Neural cell (in vitro differentiated cells): ENCODE results near the gene ARHGAP25. TPM values are rescaled to one million over a fixed set of nuclear protein-coding genes. Genes with fewer than 3 reads are reported as not detected.

Experiments
- H2AFZ ChIP-seq: fragments of 200-600, 300-800 bp; sonication (generic), shearing (Covaris generic); 2 replicates; pipeline ENCODE4 v1.6.0; 2014; ENCODE audit warnings: low read depth, mild to moderate bottlenecking, antibody characterized with exemption, low read length, moderate library complexity
- H3F3A ChIP-seq: fragments of 200-600 bp; shearing (Covaris generic); 2 replicates; pipeline ENCODE4 v1.6.1; 2016; ENCODE audit warnings: mild to moderate bottlenecking, moderate library complexity, mixed read lengths, antibody characterized with exemption, low read length; ENCODE audit not compliant: insufficient read depth, poor library complexity, severe bottlenecking
- H3K27ac ChIP-seq: fragments of 200-600, 300-800 bp; sonication (generic), shearing (Covaris generic); 2 replicates; pipeline ENCODE4 v1.5.1; 2014; ENCODE audit warnings: mild to moderate bottlenecking, low read length, moderate library complexity
- H3K27me3 ChIP-seq: fragments of 300-800, 200-600 bp; sonication (generic), shearing (Covaris generic); 2 replicates; pipeline ENCODE4 v1.6.0; 2014; ENCODE audit warnings: mild to moderate bottlenecking, low read depth, low read length, moderate library complexity; ENCODE audit not compliant: insufficient read depth
- H3K36me3 ChIP-seq: fragments of 300-800, 200-600 bp; sonication (generic), shearing (Covaris generic); 2 replicates; pipeline ENCODE4 v1.5.1; 2014; ENCODE audit warnings: mild to moderate bottlenecking, antibody characterized with exemption, low read length, moderate library complexity; ENCODE audit not compliant: insufficient read depth
- H3K4me2 ChIP-seq: fragments of 300-800, 200-600 bp; sonication (generic), shearing (Covaris generic); 2 replicates; pipeline ENCODE4 v1.6.0; 2014; ENCODE audit warnings: mild to moderate bottlenecking, low read length
- H3K4me3 ChIP-seq: fragments of 300-800, 200-600 bp; sonication (generic), shearing (Covaris generic); 2 replicates; pipeline ENCODE4 v1.5.1; 2014; ENCODE audit warnings: mild to moderate bottlenecking, low read length, moderate library complexity
- H3K79me2 ChIP-seq: fragments of 200-600 bp; shearing (Covaris generic); replicated peaks from 2 replicates; pipeline ENCODE4 v1.6.0; 2014; ENCODE audit warnings: mild to moderate bottlenecking, low read length, moderate library complexity; ENCODE audit not compliant: insufficient read depth
- H3K9ac ChIP-seq: fragments of 300-800, 200-600 bp; sonication (generic), shearing (Covaris generic); 2 replicates; pipeline ENCODE4 v1.6.1; 2016; ENCODE audit warnings: mild to moderate bottlenecking, low read length, mixed read lengths
- H3K9me2 ChIP-seq: fragments of 200-600 bp; shearing (Covaris generic); 2 replicates; pipeline ENCODE4 v1.6.1; 2016; ENCODE audit warnings: mild to moderate bottlenecking, low read length, mixed read lengths; ENCODE audit not compliant: insufficient read depth
- H3K9me3 ChIP-seq: fragments of 200-600, 300-800 bp; sonication (generic), shearing (Covaris generic); 2 replicates; pipeline ENCODE4 v1.6.1; 2016; ENCODE audit warnings: mild to moderate bottlenecking, mixed run types, low read length, moderate library complexity, mixed read lengths
- H4K20me1 ChIP-seq: fragments of 200-600 bp; shearing (Covaris generic); 2 replicates; pipeline ENCODE4 v1.6.1; 2016; ENCODE audit warnings: mild to moderate bottlenecking, mixed run types; ENCODE audit not compliant: insufficient read depth
- EP300 ChIP-seq: fragments of 450-650 bp; conservative IDR thresholded peaks from 2 replicates; pipeline ENCODE4 v1.6.1; 2014; ENCODE audit warnings: antibody characterized with exemption, mild to moderate bottlenecking, moderate library complexity; ENCODE audit not compliant: poor library complexity, severe bottlenecking
- EZH2 ChIP-seq: fragments of 200-600, 300-800 bp; shearing (Covaris generic), sonication (generic); IDR thresholded peaks from 2 replicates; pipeline ENCODE4 v1.6.1; 2014; ENCODE audit warnings: antibody characterized with exemption, low read length, borderline replicate concordance, mild to moderate bottlenecking; ENCODE audit not compliant: insufficient read depth, poor library complexity, severe bottlenecking
- MXI1 ChIP-seq: fragments of 450-650 bp; conservative IDR thresholded peaks from 2 replicates; pipeline ENCODE4 v1.6.1; 2014; ENCODE audit warnings: antibody characterized with exemption, mild to moderate bottlenecking; ENCODE audit not compliant: poor library complexity, severe bottlenecking
- POLR2AphosphoS5 ChIP-seq: IDR thresholded peaks from 2 replicates; pipeline ENCODE4 v1.6.1; 2012
- RAD21 ChIP-seq: fragments of 450-650 bp; conservative IDR thresholded peaks from 2 replicates; pipeline ENCODE4 v1.6.1; 2014; ENCODE audit warnings: antibody characterized with exemption, mild to moderate bottlenecking, moderate library complexity
- REST ChIP-seq: IDR thresholded peaks from 2 replicates; pipeline ENCODE4 v1.6.1; 2012; ENCODE audit warnings: borderline replicate concordance
- SMC3 ChIP-seq: fragments of 450-650 bp; conservative IDR thresholded peaks from 2 replicates; pipeline ENCODE4 v1.6.1; 2014; ENCODE audit warnings: antibody characterized with exemption, mild to moderate bottlenecking, moderate library complexity; ENCODE audit not compliant: poor library complexity
- TAF1 ChIP-seq: IDR thresholded peaks from 2 replicates; pipeline ENCODE4 v1.6.1; 2012; ENCODE audit warnings: low read depth
- polyA plus RNA-seq: library from polyadenylated mRNA; depleted of rRNA; stranded (reverse); fragments of >200 nt; gene quantifications from 2 replicates; pipeline ENCODE4 v1.2.3, GENCODE V29; 2014
- TF ChIP-seq, protein P1 (sequence below): fragments of 450-650 bp; IDR thresholded peaks from 2 replicates; pipeline ENCODE4 v1.5.1; 2014; ENCODE audit warnings: antibody characterized with exemption, mild to moderate bottlenecking, moderate library complexity; ENCODE audit not compliant: poor library complexity, severe bottlenecking

The ARHGAP25 gene
- polyA plus RNA-seq, 1 donor from 2014 or later: not detected

- H2AFZ ChIP-seq: no peak overlapping the region
- H3K27me3 ChIP-seq: no peaks in the 10 kb centered on the region
- H3K4me2 ChIP-seq: no peak overlapping the region
- H3K9me2 ChIP-seq: no peaks in the 10 kb centered on the region
- no peaks in the 10 kb centered on the region for H3K9me3 ChIP-seq
- H4K20me1 ChIP-seq: no peaks in the 10 kb centered on the region
- no peaks in the 10 kb centered on the region for H3F3A ChIP-seq
- no peaks in the 10 kb centered on the region for H3K79me2 ChIP-seq
- H3K27ac ChIP-seq: no peak overlapping the region
- no peak overlapping the region for H3K4me3 ChIP-seq
- no peak overlapping the region for H3K9ac ChIP-seq
- no peak for TF ChIP-seq EZH2
- no peak for TF ChIP-seq EP300
- TF ChIP-seq TAF1: no peak
- no peak for TF ChIP-seq RAD21
- TF ChIP-seq, protein P1, sequence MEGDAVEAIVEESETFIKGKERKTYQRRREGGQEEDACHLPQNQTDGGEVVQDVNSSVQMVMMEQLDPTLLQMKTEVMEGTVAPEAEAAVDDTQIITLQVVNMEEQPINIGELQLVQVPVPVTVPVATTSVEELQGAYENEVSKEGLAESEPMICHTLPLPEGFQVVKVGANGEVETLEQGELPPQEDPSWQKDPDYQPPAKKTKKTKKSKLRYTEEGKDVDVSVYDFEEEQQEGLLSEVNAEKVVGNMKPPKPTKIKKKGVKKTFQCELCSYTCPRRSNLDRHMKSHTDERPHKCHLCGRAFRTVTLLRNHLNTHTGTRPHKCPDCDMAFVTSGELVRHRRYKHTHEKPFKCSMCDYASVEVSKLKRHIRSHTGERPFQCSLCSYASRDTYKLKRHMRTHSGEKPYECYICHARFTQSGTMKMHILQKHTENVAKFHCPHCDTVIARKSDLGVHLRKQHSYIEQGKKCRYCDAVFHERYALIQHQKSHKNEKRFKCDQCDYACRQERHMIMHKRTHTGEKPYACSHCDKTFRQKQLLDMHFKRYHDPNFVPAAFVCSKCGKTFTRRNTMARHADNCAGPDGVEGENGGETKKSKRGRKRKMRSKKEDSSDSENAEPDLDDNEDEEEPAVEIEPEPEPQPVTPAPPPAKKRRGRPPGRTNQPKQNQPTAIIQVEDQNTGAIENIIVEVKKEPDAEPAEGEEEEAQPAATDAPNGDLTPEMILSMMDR: no peak
- no peak for TF ChIP-seq SMC3
- TF ChIP-seq POLR2AphosphoS5: no peak
- TF ChIP-seq REST: no peak
- TF ChIP-seq MXI1: no peak
- no peaks in the 10 kb centered on the region for H3K36me3 ChIP-seq
Observed at GRCh38 chr2:68833162-68833561, 98.6 kb downstream of the ARHGAP25 start.

DNA sequence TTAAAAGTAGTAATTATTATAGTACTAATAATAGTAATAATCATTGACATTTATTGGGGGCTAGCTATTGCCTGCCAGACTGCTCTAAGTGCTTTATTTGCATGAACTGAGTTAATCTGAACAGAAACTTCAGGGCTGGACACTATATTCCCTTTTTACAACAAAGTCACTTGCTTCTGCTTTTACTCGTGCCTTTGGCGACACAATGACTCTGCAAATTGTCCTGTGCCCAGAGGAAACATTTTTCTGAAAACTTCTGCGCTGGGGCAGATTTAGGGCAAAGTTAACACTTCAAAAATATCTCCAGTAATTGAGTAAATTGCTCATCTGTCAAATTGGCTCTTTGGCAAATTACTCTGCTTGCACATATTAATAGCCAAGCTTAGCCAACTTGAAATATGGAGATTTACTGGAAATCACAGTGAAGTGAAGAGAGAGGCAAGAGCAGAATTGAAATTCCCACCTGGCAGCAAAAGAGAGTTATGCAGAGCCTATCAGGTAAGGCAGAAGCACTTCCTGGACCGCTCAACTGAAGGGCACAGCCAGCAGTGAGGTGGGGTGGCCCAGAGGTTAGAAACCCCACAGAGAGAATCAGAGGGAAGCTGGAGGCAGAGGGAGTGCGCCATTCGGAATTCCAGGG lies 100.2 kb downstream of the ARHGAP25 start:
- Histone ChIP-seq H3K27ac (no peak overlapping the region), H3K36me3 (no peaks in the 10 kb centered on the region), H3K9ac (no peak overlapping the region), H3F3A (no peaks in the 10 kb centered on the region), H3K4me2 (no peak overlapping the region), H3K27me3 (no peaks in the 10 kb centered on the region), H3K79me2 (no peaks in the 10 kb centered on the region), H4K20me1 (no peaks in the 10 kb centered on the region), H3K9me2 (no peaks in the 10 kb centered on the region), H3K4me3 (no peak overlapping the region), H2AFZ (no peak overlapping the region), H3K9me3 (no peaks in the 10 kb centered on the region)
- no peak for TF ChIP-seq POLR2AphosphoS5
- TF ChIP-seq EP300: no peak
- TF ChIP-seq REST: no peak
- no peak for TF ChIP-seq EZH2
- TF ChIP-seq SMC3: no peak
- TF ChIP-seq TAF1: no peak
